Right lobe of liver (tissue), 4 donors: Measurements from ENCODE around the gene KLHL11.

Experiments
- CTCF ChIP-seq, 4 donors: fragments of 200-600 bp in 3 of 4; fragments of 450-650 bp in 1 of 4; IDR thresholded peaks; one replicate each; pipeline versions ENCODE4 v1.5.1 to v1.8.0; 2016 to 2022; ENCODE audit warnings: antibody characterized with exemption in 4 of 4, mild to moderate bottlenecking in 2 of 4
- POLR2A ChIP-seq: fragments of 450-650 bp; IDR thresholded peaks from one replicate; pipeline ENCODE4 v1.6.1; 2017; ENCODE audit warnings: antibody characterized with exemption, mild to moderate bottlenecking
- donor health status: DM: no; HTN: no; CAD: no.
- donor health status: DM: no; HTN: no; CAD: no.
- donor health status: DM: no; HTN: yes; CAD: no.

- TF ChIP-seq CTCF (IDR thresholded peaks at IDR 0.05) (no peak), POLR2A (no peak)
Measured at GRCh38 chr17:41844971-41845370, 20.3 kb downstream of the KLHL11 start.
